Activated naive CD8-positive, alpha-beta T cell treated with anti-CD3 and anti-CD28 coated beads for 36 hours (primary cell): ENCODE data around the gene NUDT9. TPM values are rescaled to one million over a fixed set of nuclear protein-coding genes. Genes with fewer than 3 reads are reported as not detected.
"Not testable (repeated sequence)": the region's sequence is repeated elsewhere in the genome, so short reads cannot be mapped to it uniquely, and the experiment has no call there.

Experiments used
- DNase-seq: peaks from one replicate; pipeline ENCODE4 v3.0.0; 2021
- H3K27ac Mint-ChIP-seq: one replicate; pipeline ENCODE4 v1.8.0; 2022; ENCODE audit warnings: mild to moderate bottlenecking, moderate library complexity, mixed read lengths
- H3K27me3 Mint-ChIP-seq: one replicate; pipeline ENCODE4 v1.8.0; 2022; ENCODE audit warnings: mild to moderate bottlenecking, mixed read lengths
- H3K36me3 Mint-ChIP-seq: one replicate; pipeline ENCODE4 v1.8.0; 2021; ENCODE audit warnings: mild to moderate bottlenecking, mixed read lengths
- H3K4me1 Mint-ChIP-seq: one replicate; pipeline ENCODE4 v1.8.0; 2021; ENCODE audit warnings: mixed read lengths
- H3K4me3 Mint-ChIP-seq: one replicate; pipeline ENCODE4 v1.8.0; 2022; ENCODE audit warnings: mild to moderate bottlenecking, moderate library complexity, mixed read lengths
- H3K9me3 Mint-ChIP-seq: one replicate; pipeline ENCODE4 v1.8.0; 2022; ENCODE audit warnings: mixed read lengths
- total RNA-seq, 2 experiments: library from RNA; stranded (reverse); gene quantifications; one replicate each; pipeline ENCODE4 v1.2.3, GENCODE V29; 2021

Gene NUDT9, protein sequence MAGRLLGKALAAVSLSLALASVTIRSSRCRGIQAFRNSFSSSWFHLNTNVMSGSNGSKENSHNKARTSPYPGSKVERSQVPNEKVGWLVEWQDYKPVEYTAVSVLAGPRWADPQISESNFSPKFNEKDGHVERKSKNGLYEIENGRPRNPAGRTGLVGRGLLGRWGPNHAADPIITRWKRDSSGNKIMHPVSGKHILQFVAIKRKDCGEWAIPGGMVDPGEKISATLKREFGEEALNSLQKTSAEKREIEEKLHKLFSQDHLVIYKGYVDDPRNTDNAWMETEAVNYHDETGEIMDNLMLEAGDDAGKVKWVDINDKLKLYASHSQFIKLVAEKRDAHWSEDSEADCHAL
- total RNA-seq, result 10 to 100 TPM; 13.4 to 13.6 TPM

DNA sequence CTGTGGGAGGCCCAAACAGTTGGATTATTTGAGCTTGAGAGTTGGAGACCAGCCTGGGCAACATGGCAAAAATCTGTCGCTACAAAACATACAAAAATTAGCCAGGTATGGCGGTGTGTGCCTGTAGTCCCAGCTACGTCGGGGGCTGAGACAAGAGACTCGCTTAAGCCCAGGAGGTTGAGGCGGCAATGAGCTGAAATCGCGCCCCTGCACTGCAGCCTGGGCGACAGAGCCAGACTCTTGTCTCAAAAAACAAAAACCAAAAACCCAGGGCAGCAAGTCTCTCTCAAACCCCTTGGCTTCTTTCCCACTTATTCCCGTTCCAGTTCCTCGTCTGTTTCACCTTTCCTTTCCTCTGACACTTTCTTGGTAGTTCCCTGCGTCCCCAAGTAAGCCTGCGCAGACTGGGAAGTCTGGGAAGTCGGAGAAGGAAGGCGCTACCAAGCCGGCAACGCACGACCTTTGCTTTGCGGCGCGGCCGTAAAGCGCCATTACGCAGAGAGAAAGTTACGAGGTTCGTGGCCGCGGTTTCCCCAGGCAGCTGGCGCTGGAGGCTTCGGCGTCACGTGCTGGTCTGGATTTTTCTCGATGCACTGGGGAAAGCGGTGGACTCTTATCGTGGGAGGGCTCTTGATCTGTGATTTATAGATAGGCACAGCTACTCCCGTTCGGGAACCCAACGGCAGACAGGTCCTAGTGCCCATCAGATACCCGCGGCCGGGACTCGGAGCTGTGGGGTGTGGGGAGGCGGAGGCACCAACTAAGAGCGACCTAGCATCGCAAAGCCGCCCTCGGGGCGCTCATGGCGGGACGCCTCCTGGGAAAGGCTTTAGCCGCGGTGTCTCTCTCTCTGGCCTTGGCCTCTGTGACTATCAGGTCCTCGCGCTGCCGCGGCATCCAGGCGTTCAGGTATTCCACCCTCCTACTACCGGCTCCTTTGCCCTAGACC lies at the start of gene NUDT9:
Gene NUDT9 (plus strand): TSS at position 470 of the 949 bp plus-strand sequence. CDS start 333 bp downstream, at position 803.
- Mint-ChIP-seq H3K27ac (peak within 1 kb of the TSS; percentile 98), H3K4me1 (peaks cover 27% of the 10 kb centered on the region), H3K27me3 (no peaks in the 10 kb centered on the region), H3K9me3 (no peaks in the 10 kb centered on the region), H3K36me3 (peaks cover 4% of the 10 kb centered on the region), H3K4me3 (peak within 1 kb of the TSS; percentile 99)
- DNase-seq, result peak; percentile 88

- Mint-ChIP-seq H3K4me3 (no peak overlapping the region), H3K9me3 (no peaks in the 10 kb centered on the region), H3K27ac (peak overlapping the region; percentile 20), H3K36me3 (peaks cover 2% of the 10 kb centered on the region), H3K4me1 (peaks cover 7% of the 10 kb centered on the region), H3K27me3 (no peaks in the 10 kb centered on the region)
- no peak for DNase-seq
These were observed 46.6 kb upstream of the NUDT9 start for GRCh38 chr4:87375719-87376291.

DNA sequence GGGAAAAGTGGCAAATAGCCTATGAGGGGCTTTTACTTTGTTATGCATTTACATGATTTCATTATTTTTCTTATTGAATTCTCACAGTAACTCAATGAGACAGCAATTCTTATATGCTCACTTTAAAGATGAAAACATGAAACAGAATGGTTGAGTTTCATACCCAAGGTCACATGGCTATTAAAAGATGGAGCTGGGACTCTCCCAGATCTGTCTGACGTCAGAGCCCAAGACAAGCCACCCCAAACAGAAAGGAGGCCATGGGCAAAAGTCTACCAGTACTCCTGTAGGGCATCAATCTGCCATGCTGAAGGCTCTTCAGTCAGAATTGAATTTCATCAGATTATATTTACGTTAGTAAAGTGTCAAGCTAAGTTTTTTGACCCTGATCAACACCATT lies 44.6 kb upstream of the NUDT9 start:
- no peak for DNase-seq
- Mint-ChIP-seq H3K27me3 (no peaks in the 10 kb centered on the region), H3K4me1 (peaks cover 7% of the 10 kb centered on the region), H3K36me3 (peaks cover 7% of the 10 kb centered on the region), H3K27ac (no peak overlapping the region), H3K9me3 (no peaks in the 10 kb centered on the region), H3K4me3 (no peak overlapping the region)

- no peak overlapping the region for H3K27ac Mint-ChIP-seq
- H3K4me3 Mint-ChIP-seq, result no peak overlapping the region
- peaks cover 20% of the 10 kb centered on the region for H3K4me1 Mint-ChIP-seq
- H3K9me3 Mint-ChIP-seq, result peaks cover 8% of the 10 kb centered on the region
- no peaks in the 10 kb centered on the region for H3K27me3 Mint-ChIP-seq
- peaks cover 34% of the 10 kb centered on the region for H3K36me3 Mint-ChIP-seq
- DNase-seq, result no peak
These were observed 40.3 kb upstream of the NUDT9 start for GRCh38 chr4:87382116-87382515.

- peaks cover 10% of the 10 kb centered on the region for H3K9me3 Mint-ChIP-seq
- no peak for DNase-seq
- no peaks in the 10 kb centered on the region for H3K27me3 Mint-ChIP-seq
- no peak overlapping the region for H3K4me3 Mint-ChIP-seq
- peak overlapping the region; percentile 8 for H3K27ac Mint-ChIP-seq
- peaks cover 26% of the 10 kb centered on the region for H3K4me1 Mint-ChIP-seq
- peaks cover 41% of the 10 kb centered on the region for H3K36me3 Mint-ChIP-seq
These were observed 39.4 kb upstream of the NUDT9 start for GRCh38 chr4:87382931-87383330.

DNA sequence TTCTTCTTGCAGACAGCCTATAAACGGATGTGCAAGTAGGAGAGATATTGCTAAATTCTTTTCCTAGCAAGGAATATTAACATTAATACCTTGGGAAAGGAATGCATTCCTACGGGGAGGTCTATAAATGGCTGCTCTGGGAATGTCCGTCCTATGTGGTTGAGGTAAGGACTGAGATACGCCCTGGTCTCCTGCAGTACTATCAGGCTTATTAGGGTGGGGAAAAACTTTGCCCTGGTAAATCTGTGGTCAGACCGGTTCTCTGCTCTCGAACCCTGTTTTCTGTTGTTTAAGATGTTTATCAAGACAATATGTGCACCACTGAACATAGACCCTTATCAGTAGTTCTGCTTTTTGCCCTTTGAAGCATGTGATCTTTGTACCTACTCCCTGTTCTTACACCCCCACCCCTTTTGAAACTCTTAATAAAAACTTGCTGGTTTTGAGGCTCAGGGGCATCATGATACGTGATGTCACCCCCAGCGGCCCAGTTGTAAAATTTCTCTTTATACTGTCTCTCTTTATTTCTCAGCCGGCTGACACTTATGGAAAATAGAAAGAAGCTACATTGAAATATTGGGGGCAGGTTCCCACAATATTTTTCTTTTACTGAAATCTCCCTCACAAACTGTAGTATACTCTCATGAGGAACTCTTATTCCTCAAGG lies 37.8 kb upstream of the NUDT9 start:
- peaks cover 47% of the 10 kb centered on the region for H3K36me3 Mint-ChIP-seq
- H3K9me3 Mint-ChIP-seq, H3K4me3 Mint-ChIP-seq, H3K27ac Mint-ChIP-seq, H3K27me3 Mint-ChIP-seq, DNase-seq: not testable (repeated sequence)
- H3K4me1 Mint-ChIP-seq, result peaks cover 36% of the 10 kb centered on the region

GRCh38 chr4:87387237-87387636 lies 35.1 kb upstream of the NUDT9 start:
- H3K27ac Mint-ChIP-seq, result no peak overlapping the region
- H3K4me1 Mint-ChIP-seq, result peaks cover 46% of the 10 kb centered on the region
- no peaks in the 10 kb centered on the region for H3K27me3 Mint-ChIP-seq
- peaks cover 40% of the 10 kb centered on the region for H3K36me3 Mint-ChIP-seq
- H3K4me3 Mint-ChIP-seq, result no peak overlapping the region
- peaks cover 10% of the 10 kb centered on the region for H3K9me3 Mint-ChIP-seq
- no peak for DNase-seq

DNA sequence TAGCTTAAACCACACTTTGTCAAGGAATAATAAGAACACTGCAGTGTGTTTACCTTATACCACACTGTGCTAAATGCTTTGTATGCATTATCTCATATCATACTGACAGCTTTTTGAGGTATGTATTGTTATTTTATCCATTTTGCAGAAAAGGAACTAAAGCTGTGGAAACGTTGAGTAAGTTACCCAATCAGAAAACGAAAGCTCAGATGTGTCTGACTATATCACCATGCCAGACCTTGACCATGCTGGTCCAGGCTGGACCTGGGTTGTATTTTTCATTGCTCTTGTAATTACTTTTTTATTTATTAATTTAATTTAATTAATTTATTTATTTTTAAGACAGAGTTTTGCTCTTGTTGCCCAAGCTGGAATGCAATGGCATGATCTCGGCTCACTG lies 33.5 kb upstream of the NUDT9 start:
- no peak for DNase-seq
- Mint-ChIP-seq H3K4me1 (peaks cover 37% of the 10 kb centered on the region), H3K36me3 (peaks cover 33% of the 10 kb centered on the region), H3K27me3 (no peaks in the 10 kb centered on the region), H3K4me3 (peak overlapping the region; percentile 92), H3K9me3 (peaks cover 10% of the 10 kb centered on the region), H3K27ac (peak overlapping the region; percentile 83)

DNA sequence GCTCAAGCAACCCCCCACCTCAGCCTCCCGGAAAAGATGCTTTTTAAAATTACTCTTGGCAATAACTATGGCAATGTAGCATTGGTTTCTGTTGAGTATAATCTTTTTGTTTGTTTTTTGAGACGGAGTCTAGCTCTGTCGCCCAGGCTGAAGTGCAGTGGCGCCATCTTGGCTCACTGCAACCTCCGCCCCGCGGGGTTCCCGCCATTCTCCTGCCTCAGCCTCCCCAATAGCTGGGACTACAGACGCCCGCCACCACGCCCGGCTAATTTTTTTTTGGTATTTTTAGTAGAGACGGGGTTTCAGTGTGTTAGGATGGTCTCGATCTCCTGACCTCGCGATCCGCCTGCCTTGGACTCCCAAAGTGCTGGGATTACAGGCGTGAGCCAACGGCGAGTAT lies 32.3 kb upstream of the NUDT9 start:
- peak; percentile 19 for DNase-seq
- Mint-ChIP-seq H3K36me3 (peaks cover 27% of the 10 kb centered on the region), H3K4me3 (peak overlapping the region; percentile 92), H3K27ac (peak overlapping the region; percentile 83), H3K4me1 (peaks cover 32% of the 10 kb centered on the region)
- not testable (repeated sequence) for H3K27me3 Mint-ChIP-seq, H3K9me3 Mint-ChIP-seq

DNA sequence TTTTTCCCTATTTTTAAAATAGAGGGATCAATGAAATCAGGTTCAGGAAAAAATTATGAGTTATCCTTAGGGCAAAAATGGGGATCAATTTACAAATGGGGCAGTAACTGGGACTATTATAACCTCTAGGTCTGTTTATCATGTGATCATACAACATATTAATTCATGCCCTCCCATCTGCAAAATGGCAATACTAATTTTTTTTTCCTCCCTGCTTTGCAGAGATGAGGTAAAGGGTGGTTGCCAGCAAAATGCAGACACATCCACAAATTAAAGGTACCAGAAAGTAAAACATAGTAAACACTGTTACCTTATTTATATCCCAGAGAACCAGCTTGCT lies 31.9 kb upstream of the NUDT9 start:
- peaks cover 30% of the 10 kb centered on the region for H3K4me1 Mint-ChIP-seq
- peak overlapping the region; percentile 92 for H3K4me3 Mint-ChIP-seq
- H3K36me3 Mint-ChIP-seq, result peaks cover 24% of the 10 kb centered on the region
- H3K27me3 Mint-ChIP-seq, result no peaks in the 10 kb centered on the region
- DNase-seq, result no peak
- peak overlapping the region; percentile 83 for H3K27ac Mint-ChIP-seq
- peaks cover 3% of the 10 kb centered on the region for H3K9me3 Mint-ChIP-seq

DNA sequence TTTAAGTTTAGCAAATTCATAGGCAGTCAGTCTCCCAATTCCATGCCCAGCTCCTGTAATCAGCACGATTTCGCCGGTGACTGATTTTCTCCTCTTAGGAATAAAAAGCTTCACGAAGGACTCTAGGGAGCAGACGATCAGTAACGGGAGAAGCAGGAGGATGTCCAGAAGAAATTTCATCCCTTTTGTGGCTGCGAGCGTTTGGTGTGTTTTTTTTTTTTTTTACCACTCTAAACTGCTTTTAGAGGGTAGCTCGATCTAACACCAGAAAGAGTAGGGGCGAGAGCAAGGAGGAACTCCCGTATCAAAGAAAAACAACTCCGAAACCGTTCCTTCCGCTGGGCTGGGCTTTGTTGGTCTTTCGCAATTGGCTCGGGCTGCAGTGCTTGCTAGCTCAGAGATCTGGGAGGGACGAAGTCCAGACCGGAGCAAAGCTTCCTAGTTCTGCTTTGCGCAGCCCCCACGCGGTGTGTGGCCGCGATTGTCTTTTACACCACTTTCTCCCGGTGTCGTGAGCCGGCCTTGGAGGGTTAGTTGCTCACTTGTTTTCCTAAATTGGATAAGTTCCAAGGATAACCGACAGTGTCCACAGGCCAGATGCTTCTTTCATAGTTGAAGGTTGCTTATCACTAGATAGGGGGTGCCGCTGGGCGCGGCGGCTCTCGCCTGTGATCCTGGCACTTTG lies 31.3 kb upstream of the NUDT9 start, which contains the start of gene HSD17B11:
Gene HSD17B11 (minus strand): TSS at position 298 of the 685 bp plus-strand sequence. CDS start 118 bp downstream, at position 180.
- H3K4me1 Mint-ChIP-seq, result peaks cover 30% of the 10 kb centered on the region
- H3K9me3 Mint-ChIP-seq, result peaks cover 2% of the 10 kb centered on the region
- DNase-seq, result peak; percentile 82
- H3K27ac Mint-ChIP-seq, result peak within 1 kb of the TSS; percentile 83
- no peaks in the 10 kb centered on the region for H3K27me3 Mint-ChIP-seq
- peak within 1 kb of the TSS; percentile 92 for H3K4me3 Mint-ChIP-seq
- peaks cover 22% of the 10 kb centered on the region for H3K36me3 Mint-ChIP-seq

DNA sequence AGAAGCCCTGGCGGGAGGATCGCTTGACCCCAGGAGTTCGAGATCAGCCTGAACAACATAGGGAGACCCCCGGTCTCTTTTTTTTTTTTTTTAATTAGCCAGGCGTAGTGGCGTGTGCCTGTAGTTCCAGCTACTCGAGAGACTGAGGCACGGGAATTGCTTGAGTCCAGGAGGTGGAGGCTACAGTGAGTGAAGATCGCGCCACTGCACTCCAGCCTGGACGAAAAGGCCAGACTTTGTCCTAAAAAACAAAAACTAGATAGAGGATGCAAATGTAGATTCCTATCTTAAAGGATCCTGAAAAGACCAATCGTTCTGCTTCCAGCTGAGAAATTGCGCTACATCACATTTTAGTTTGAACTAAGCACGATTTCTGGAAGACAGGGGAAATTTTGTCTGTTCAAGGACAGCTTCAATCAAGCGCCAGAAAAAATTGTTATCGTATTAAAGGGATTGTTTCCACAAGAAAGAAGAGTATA lies 30.8 kb upstream of the NUDT9 start:
- Mint-ChIP-seq H3K9me3 (peaks cover 2% of the 10 kb centered on the region), H3K36me3 (peaks cover 16% of the 10 kb centered on the region), H3K27ac (peak overlapping the region; percentile 83), H3K4me3 (peak overlapping the region; percentile 92), H3K27me3 (no peaks in the 10 kb centered on the region), H3K4me1 (peaks cover 30% of the 10 kb centered on the region)
- DNase-seq, result no peak

GRCh38 chr4:87392183-87392582 lies 30.2 kb upstream of the NUDT9 start:
- Mint-ChIP-seq H3K36me3 (peaks cover 12% of the 10 kb centered on the region), H3K4me3 (no peak overlapping the region), H3K27me3 (no peaks in the 10 kb centered on the region), H3K9me3 (peaks cover 2% of the 10 kb centered on the region), H3K27ac (no peak overlapping the region), H3K4me1 (peaks cover 29% of the 10 kb centered on the region)
- DNase-seq, result no peak

DNA sequence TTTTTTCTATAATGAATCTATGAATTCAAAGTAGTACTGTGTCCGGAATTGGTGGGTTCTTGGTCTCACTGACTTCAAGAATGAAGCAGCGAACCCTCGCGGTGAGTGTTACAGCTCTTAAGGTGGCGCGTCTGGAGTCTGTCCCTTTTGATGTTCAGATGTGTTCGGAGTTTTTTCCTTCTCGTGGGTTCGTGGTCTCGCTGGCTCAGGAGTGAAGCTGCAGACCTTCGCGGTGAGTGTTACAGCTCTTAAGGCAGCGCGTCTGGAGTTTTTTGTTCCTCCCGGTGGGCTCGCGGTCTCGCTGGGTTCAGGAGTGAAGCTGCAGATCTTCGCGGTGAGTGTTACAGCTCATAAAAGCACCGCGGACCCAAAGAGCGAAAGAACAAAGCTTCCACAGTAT lies 27.3 kb upstream of the NUDT9 start:
- not testable (repeated sequence) for H3K27me3 Mint-ChIP-seq, H3K36me3 Mint-ChIP-seq, H3K4me1 Mint-ChIP-seq, H3K9me3 Mint-ChIP-seq
- Mint-ChIP-seq H3K27ac (peak overlapping the region; percentile 57), H3K4me3 (peak overlapping the region; percentile 75)
- DNase-seq, result peak; percentile 13
